ENCODE measurements around the gene POU2AF1.

- TF ChIP-seq CTCF (IDR thresholded peaks at IDR 0.05; ENCODE audit: low read length) (no peak), EZH2phosphoT487 (IDR thresholded peaks at IDR 0.05; ENCODE audit: low read length) (no peak)
These were observed 47.5 kb upstream of the POU2AF1 start for GRCh38 chr11:111426617-111427016.

Measured in MM.1S (cell line).